GM08714 (cell line): ENCODE results near the gene MOB1B.

Experiments used
- H3K4me3 ChIP-seq: fragments of 200-500 bp; sonication (Bioruptor generic); 2 replicates; pipeline ENCODE4 v1.5.1; 2014; ENCODE audit warnings: mild to moderate bottlenecking, low read length, inconsistent platforms
- ZNF274 ChIP-seq: IDR thresholded peaks from 2 replicates; pipeline ENCODE4 v1.6.1; 2012; ENCODE audit warnings: mild to moderate bottlenecking, low read depth, low read length

The MOB1B gene

DNA sequence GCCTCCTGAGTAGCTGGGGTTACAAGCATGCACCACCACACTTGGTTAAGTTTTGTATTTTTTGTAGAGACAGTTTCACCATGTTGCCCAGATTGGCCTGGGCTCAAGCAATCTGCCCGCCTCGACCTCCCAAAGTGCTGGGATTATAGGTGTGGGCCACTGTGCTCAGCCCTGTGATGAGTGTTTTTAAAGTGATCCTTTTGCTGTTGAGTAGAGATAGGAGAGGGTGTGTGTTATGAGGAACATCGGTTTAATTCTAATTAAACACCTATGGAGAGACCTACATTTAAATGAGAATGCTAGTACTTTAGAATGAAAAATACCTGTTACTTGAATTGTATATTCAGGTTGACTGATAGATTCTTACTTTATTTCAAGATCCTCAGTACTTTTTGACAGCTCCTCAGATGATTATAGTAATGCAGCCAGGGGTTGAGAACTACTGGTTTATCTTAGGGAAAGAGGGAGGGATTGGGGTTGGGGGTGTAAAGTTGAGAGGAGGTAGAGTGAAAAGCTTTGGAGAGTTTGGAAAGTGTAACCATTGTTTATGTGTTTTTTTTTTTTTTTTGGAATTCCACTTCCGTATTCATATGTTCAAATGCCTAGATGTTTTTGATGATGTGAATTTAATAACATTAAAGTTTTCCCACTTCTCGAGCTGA, 54.5 kb downstream of the MOB1B start:
- no peak for TF ChIP-seq ZNF274
- H3K4me3 ChIP-seq = no peak overlapping the region

DNA sequence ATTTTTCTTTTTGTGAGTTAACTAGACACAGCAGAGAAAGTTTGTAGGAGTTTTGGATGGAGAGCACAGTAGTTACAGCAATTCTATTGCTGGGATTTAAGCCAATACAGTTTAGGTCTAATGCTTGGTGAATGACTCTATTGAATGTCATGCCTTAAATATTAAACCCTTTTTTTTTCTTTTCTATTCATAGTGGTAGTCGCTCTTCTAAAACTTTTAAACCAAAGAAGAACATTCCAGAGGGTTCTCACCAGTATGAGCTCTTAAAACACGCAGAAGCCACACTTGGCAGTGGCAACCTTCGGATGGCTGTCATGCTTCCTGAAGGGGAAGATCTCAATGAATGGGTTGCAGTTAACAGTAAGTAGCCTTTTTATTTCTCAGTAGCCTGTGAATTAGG, 56.5 kb downstream of the MOB1B start:
- H3K4me3 ChIP-seq = no peak overlapping the region
- no peak for TF ChIP-seq ZNF274

DNA sequence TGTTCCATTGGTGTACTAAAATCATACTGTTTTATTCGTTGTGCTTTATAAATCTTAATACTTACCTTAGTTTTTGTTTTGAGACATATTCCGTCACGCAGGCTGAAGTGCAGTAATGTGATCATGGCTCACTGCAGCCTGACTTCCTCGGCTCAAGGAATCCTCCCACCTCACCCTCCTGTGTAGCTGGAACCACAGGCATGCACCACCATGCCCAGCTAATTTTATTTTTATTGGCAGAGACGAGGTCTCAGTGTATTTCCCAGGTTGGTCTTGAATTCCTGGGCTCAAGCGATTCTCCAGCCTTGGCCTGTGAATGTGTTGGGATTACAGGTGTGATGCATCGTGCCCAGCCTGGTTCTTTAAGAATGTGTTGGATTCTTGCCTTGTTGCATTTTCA, 66.9 kb downstream of the MOB1B start:
- H3K4me3 ChIP-seq = no peak overlapping the region
- TF ChIP-seq ZNF274 = no peak

DNA sequence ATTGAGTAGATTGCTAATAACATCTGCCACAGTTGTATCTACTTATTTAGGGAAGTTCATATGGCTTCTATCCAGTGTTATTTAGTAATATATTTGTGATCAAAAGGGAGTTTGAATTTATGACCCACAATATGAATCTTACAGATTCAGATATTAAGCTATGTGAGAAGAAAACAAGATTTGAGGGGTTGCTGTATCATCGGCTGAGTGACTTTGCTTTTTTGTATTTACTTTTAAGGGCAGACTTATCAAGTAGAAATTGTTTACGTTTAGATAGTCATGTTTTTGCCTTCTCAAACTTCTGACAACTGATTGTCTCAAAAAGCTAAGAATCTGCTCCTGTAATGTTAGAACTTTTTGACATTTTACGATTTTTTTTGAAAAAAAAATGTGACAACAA, 74.1 kb downstream of the MOB1B start:
- TF ChIP-seq ZNF274 = no peak
- H3K4me3 ChIP-seq = no peak overlapping the region

DNA sequence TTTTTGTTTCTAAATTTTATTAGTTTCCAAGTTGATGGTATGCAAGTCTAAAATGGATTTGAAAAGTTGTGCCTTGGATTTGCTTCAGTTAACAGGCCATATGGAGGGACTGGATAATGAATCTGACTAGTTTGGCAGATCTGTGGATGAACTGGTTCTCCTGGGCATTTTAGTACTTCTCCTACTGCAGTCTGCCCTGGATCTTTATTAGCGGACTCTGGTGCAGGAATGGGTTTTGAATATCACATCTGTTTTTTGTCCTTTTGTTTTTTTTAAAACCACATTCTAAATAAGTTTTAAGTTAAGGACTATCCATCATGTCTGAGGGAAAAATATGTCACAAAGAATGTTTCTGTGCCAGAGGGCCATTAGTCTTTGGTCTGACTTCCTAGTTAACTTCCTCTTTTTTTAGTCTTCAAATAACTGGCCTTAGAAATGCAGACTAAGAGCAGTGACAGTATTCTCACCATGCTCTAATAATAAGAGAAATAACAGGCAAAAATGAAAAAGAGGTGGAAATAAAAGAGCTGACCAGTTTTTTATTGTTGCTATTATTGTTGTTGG, 77.4 kb downstream of the MOB1B start:
- TF ChIP-seq ZNF274 = no peak
- no peak overlapping the region for H3K4me3 ChIP-seq

DNA sequence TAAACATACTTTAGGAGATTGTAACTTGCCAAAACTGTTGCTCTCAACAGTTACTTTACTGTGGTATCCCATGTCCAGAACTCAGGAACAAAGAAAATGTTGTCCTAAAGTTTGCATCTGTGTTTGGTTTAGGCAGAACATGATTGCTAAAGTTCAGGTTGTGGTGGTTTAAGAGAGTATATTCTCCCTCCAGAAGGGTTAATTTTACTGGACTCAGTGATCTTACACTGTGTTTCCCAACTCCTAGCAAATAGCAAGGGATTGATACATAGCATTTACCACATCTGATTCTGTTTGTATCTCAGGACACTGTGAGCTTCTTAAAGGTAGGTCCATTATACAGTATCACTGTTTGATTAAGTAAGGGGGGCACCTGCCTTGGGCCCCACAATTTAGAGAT, 78.0 kb downstream of the MOB1B start:
- TF ChIP-seq ZNF274 = no peak
- no peak overlapping the region for H3K4me3 ChIP-seq

DNA sequence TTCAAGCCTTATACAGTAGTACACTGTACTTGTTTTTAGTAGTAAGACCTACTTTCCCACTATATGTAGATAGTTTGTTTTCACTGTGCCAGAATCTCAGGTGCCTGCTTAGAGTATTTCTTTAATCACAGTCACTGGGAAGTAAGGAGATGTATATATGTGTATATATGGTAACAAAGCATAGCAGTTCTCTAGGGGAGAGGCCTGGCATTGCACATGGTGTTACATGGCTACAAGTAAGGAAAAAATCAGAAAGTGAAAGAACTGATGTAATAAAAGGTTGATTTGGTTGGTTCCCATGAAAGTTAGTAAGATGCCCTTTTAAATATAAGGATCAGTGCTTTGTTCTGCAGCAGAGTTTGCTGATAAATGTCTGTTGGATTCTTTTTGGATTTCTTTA, 81.9 kb downstream of the MOB1B start:
- H3K4me3 ChIP-seq = no peak overlapping the region
- TF ChIP-seq ZNF274 = no peak

DNA sequence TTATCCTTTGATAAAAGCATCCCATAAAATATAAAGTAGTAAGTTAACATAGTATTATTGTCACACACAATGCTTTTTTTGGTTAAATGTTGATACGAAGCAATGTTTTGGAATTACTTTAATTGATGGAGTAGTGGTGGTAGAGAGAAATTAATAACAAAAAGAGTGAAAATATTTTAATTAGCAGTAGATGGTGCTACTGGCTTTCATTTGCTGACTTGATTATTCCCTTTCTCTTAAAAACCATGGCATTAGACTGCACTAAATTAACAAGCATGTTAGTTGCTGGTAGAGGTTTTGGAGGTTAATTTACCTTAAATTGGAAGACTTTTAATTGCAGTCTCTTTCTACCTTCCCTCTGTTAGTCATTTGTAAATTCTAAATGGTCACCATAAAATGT, 82.4 kb downstream of the MOB1B start:
- TF ChIP-seq ZNF274 = no peak
- no peak overlapping the region for H3K4me3 ChIP-seq

DNA sequence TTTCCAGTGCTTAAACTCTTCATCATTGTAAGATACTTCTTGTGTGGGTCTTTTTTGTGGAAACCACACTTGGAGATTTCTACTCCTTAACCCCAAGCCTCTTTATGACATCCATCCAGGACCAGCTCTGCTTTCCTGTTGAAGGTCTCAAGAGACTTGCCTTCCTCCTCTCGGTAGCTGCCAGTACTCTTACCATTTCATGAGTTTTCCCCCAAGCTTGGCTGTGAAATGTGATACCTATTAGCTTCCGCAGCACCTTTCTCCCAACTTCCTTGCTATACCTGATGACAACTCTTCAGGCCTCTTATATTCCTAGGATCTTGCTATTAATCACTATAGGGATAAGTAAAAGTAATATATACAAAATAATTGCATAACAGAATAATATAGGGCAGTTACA, 89.4 kb downstream of the MOB1B start:
- no peak overlapping the region for H3K4me3 ChIP-seq
- TF ChIP-seq ZNF274 = no peak

DNA sequence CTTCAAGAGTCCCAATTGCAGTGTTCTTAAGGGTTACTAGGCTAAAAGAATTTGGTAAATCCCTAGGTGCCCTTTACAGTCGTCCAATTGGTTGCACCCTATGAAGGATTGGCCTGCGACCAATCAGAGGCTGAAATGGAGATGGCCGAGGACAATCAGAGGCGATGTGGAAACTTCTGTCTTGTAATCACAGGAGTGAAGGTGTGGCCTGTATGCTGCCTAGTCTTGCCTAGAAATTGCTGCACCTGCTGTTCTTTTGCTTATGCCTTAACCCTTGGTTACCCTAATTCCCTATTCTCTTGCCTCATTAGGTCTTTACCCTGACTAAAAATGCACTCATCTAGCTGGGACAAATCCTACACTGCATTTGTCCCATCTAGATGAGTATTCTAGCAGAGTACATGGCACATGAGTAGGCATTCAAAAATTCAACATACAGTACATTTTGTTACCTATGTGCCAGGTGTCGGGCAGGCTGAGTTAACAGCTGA, 90.3 kb downstream of the MOB1B start:
- peak overlapping the region; percentile 85 for H3K4me3 ChIP-seq
- TF ChIP-seq ZNF274 = no peak

DNA sequence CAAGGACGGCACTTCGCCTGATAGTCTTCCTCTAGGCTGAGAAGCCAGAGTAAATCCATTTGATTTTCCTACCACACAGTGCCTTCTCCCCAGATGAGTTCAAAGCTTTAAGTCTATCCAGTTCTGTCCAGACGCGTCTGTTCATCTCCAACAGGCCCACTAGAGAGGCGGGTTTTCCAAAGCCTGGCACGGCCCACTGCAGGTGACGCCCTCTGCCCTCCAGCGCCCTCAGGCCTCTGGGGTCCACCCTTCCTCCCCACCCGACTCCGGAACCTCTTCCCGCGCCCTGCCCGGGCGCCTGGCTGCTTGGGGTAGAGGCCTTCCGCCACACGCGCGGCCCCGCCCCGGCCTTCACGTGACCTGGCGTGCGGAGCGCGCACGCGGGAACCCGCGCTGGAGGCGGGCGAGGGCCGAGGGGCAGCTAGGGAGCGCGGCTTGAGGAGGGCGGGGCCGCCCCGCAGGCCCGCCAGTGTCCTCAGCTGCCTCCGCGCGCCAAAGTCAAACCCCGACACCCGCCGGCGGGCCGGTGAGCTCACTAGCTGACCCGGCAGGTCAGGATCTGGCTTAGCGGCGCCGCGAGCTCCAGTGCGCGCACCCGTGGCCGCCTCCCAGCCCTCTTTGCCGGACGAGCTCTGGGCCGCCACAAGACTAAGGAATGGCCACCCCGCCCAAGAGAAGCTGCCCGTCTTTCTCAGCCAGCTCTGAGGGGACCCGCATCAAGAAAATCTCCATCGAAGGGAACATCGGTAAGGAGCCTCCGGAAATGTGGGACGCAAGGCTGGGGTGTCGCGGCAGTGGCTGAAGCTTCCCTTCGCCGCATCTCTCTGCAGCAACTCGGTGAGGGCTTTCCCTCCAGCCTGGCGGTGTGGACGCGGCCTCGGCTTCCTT, 91.3 kb downstream of the MOB1B start, which contains the start of gene DCK:
Gene DCK, plus strand, starts transcription at position 469 of the 888 bp plus-strand sequence. Its CDS starts 187 bp downstream, at position 656.
- H3K4me3 ChIP-seq = peak within 1 kb of the TSS; percentile 85
- no peak for TF ChIP-seq ZNF274

DNA sequence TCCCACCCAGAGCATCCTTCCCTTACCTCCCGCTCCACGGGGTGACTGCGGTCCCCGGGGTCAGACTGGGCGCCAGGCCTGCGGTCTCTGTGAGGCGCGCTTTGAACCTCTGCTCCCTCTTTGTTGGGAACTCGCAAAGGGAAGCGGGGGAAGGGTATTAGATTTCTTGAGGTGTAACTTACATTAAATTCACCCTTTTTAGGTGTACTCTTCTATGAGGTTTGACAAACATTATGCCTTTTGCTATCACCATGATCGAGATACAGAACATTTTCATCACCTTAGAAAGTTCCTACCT, 91.8 kb downstream of the MOB1B start:
- peak overlapping the region; percentile 85 for H3K4me3 ChIP-seq
- no peak for TF ChIP-seq ZNF274

DNA sequence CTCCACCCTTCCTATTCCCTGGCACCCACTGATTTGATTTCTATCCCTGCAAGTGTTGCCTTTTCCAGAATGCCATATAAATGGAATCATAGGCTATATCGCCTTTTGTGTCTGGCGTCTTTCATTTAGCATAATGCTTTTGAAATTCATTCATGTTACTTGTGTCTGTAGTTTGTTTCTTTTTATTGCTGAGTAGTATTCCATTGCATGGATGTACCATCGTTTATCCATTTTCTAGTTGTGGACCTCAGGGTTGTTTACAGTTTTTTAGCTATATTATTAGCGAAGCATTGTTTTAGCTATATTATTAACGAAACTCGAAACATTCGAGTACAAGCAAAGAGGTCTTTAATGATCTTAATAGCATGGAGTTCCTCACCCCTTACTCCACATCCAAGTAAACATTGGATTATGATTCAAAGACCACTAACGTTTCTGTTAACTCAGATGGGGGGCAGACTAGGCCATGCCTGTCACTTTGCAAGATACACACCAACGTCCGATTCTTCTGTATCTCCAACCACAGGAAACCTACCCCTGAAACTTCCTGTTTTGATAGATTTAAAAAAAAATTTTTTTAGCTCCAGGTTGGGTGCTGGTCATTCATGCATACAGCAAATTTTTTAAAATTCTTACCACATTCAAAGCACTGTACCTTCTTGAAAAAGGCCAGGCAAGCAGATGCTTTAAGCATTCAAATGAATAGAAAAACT, 92.4 kb downstream of the MOB1B start:
- peak overlapping the region; percentile 85 for H3K4me3 ChIP-seq
- TF ChIP-seq ZNF274 = no peak

DNA sequence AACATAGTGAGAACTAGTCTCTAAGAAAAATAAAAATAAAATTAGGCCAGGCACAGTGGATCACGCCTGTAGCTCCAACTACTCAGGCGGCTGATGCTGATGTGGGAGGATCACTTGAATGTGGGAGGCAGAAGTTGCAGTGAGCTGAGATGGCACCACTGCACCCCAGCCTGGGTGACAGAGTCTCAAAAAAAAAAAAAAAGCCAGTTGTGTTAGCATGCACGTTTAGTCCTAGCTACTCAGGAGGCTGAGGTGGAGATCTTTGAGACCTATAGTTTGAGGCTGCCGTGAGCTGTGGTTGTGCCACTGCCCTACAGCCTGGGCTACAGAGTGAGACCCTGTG, 93.8 kb downstream of the MOB1B start:
- H3K4me3 ChIP-seq = peak overlapping the region; percentile 85
- no peak for TF ChIP-seq ZNF274
